GM12878 (cell line): ENCODE measurements around the gene CNKSR1. TPM values are rescaled to one million over a fixed set of nuclear protein-coding genes. Genes with fewer than 3 reads are reported as not detected.

Experiments
- ATAC-seq: fragments of 200-7000 bp; cut with Tn5 transposase; 3 replicates; pipeline ENCODE4 v1.9.1; 2020; ENCODE audit warnings: mild to moderate bottlenecking, moderate library complexity
- BruUV-seq: library from RNA; stranded (reverse); fragments of 400-500 nt; replicated peaks from 2 replicates; lab custom pipeline; 2021; lab: Mats Ljungman, UMichigan
- CTCF ChIA-PET: fragments of 300-600 bp; sonication (Branson Sonifier 250); formaldehyde crosslinking; extraction: SDS; loops from one replicate; lab custom pipeline; 2021; ENCODE audit warnings: inconsistent platforms; lab: Yijun Ruan, JAX
- POLR2A ChIA-PET: fragments of 350-600 bp; formaldehyde crosslinking; extraction: SDS; loops from one replicate; lab custom pipeline; 2021; ENCODE audit warnings: inconsistent platforms; lab: Charles Lee
- RAD21 ChIA-PET: fragments of 300-600 bp; sonication (Branson Sonifier 250); formaldehyde crosslinking; loops from one replicate; lab custom pipeline; 2023; ENCODE audit warnings: antibody characterized with exemption; ENCODE audit not compliant: unreplicated experiment; lab: Charles Lee
- SMC1A ChIA-PET: fragments of 300-600 bp; sonication (Branson Sonifier 250); formaldehyde crosslinking; loops from one replicate; lab custom pipeline; 2023; ENCODE audit not compliant: unreplicated experiment, uncharacterized antibody; lab: Charles Lee
- DNase-seq: peaks from one replicate; pipeline ENCODE4 v3.0.0-alpha.2; 2011; ENCODE audit warnings: low read depth, low spot score
- FAIRE-seq: peaks from 3 replicates; lab custom pipeline; 2011; peaks lifted over from hg19 to GRCh38; lab: Jason Lieb, UNC
- H2AFZ ChIP-seq: 2 replicates; pipeline ENCODE4 v1.6.0; 2011; ENCODE audit warnings: low read depth, low read length, control low read depth; ENCODE audit not compliant: control insufficient read depth
- H3K27ac ChIP-seq: 2 replicates; pipeline ENCODE4 v1.5.1; 2011; ENCODE audit warnings: control low read depth; ENCODE audit not compliant: control insufficient read depth, insufficient read depth
- H3K27me3 ChIP-seq, 2 experiments: replicated peaks in 1 of 2; 2 replicates each; pipeline versions ENCODE4 v1.6.0 to v1.6.1; 2011; ENCODE audit warnings: low read length in 1 of 2; ENCODE audit not compliant: control insufficient read depth in 2 of 2, insufficient read depth in 2 of 2
- H3K36me3 ChIP-seq, 2 experiments: 2 replicates each; pipeline ENCODE4 v1.5.1; 2011; ENCODE audit warnings: low read length in 1 of 2; ENCODE audit not compliant: control insufficient read depth in 2 of 2, insufficient read depth in 2 of 2
- H3K4me1 ChIP-seq: 2 replicates; pipeline ENCODE4 v1.6.1; 2011; ENCODE audit warnings: mild to moderate bottlenecking, low read length, moderate library complexity, mixed read lengths; ENCODE audit not compliant: control insufficient read depth, insufficient read depth
- H3K4me2 ChIP-seq: 2 replicates; pipeline ENCODE4 v1.6.0; 2011; ENCODE audit warnings: control low read depth; ENCODE audit not compliant: control insufficient read depth, insufficient read depth
- H3K4me3 ChIP-seq: fragments of 200-600 bp; sonication (generic); 2 replicates; pipeline ENCODE4 v1.5.1; 2016
- H3K79me2 ChIP-seq: 2 replicates; pipeline ENCODE4 v1.6.0; 2011; ENCODE audit warnings: low read length; ENCODE audit not compliant: control insufficient read depth, insufficient read depth
- H3K9ac ChIP-seq: 2 replicates; pipeline ENCODE4 v1.8.0; 2011; ENCODE audit warnings: low read length, control low read depth, mixed read lengths; ENCODE audit not compliant: control insufficient read depth, insufficient read depth
- H3K9me3 ChIP-seq: replicated peaks from 3 replicates; pipeline ENCODE4 v1.5.1; 2011; ENCODE audit warnings: mild to moderate bottlenecking, low read length; ENCODE audit not compliant: control insufficient read depth, insufficient read depth
- H4K20me1 ChIP-seq: 2 replicates; pipeline ENCODE4 v1.6.0; 2011; ENCODE audit not compliant: control insufficient read depth, insufficient read depth
- BMI1 ChIP-seq: fragments of 450-650 bp; IDR thresholded peaks from 2 replicates; pipeline ENCODE4 v1.6.1; 2016; ENCODE audit warnings: mild to moderate bottlenecking, moderate library complexity, borderline replicate concordance
- CHD1 ChIP-seq: IDR thresholded peaks from 2 replicates; pipeline ENCODE4 v1.6.1; 2012; ENCODE audit warnings: low read depth, low read length, improper control_type of control experiment
- ETV6 ChIP-seq, 2 experiments: fragments of 450-650 bp in 1 of 2; IDR thresholded peaks in 1 of 2; conservative IDR thresholded peaks in 1 of 2; 2 replicates each; pipeline ENCODE4 v1.6.1; 2014; ENCODE audit warnings: antibody characterized with exemption in 1 of 2, borderline replicate concordance in 1 of 2, low read depth in 1 of 2, mild to moderate bottlenecking in 1 of 2, moderate library complexity in 1 of 2
- FOXK2 ChIP-seq: fragments of 450-650 bp; IDR thresholded peaks from 2 replicates; pipeline ENCODE4 v1.6.1; 2017; ENCODE audit warnings: mild to moderate bottlenecking, moderate library complexity
- HDGF ChIP-seq: fragments of 450-650 bp; IDR thresholded peaks from 2 replicates; pipeline ENCODE4 v1.6.1; 2016; ENCODE audit warnings: antibody characterized with exemption
- PAX8 ChIP-seq: fragments of 450-650 bp; IDR thresholded peaks from 2 replicates; pipeline ENCODE4 v1.6.1; 2017; ENCODE audit warnings: mild to moderate bottlenecking, moderate library complexity
- PBX3 ChIP-seq: IDR thresholded peaks from 2 replicates; pipeline ENCODE4 v1.6.1; 2011; ENCODE audit warnings: mild to moderate bottlenecking, low read depth, low read length, moderate library complexity; ENCODE audit not compliant: insufficient replicate concordance
- POLR2AphosphoS2 ChIP-seq: IDR thresholded peaks from 2 replicates; pipeline ENCODE4 v1.6.1; 2011; ENCODE audit warnings: low read depth, mild to moderate bottlenecking, low read length, improper control_type of control experiment, moderate library complexity
- RAD21 ChIP-seq: IDR thresholded peaks from 2 replicates; pipeline ENCODE4 v1.6.1; 2011; ENCODE audit warnings: mild to moderate bottlenecking, low read depth, low read length, moderate library complexity; ENCODE audit not compliant: insufficient read depth
- SIN3A ChIP-seq: IDR thresholded peaks from 2 replicates; pipeline ENCODE4 v1.6.1; 2012; ENCODE audit warnings: low read depth, low read length, improper control_type of control experiment
- SMC3 ChIP-seq: IDR thresholded peaks from 2 replicates; pipeline ENCODE4 v1.6.1; 2011; ENCODE audit warnings: low read length, improper control_type of control experiment, borderline replicate concordance
- SPI1 ChIP-seq: IDR thresholded peaks from 2 replicates; pipeline ENCODE4 v1.6.1; 2011; ENCODE audit warnings: low read depth, mild to moderate bottlenecking, low read length, moderate library complexity, borderline replicate concordance; ENCODE audit not compliant: insufficient read depth
- SREBF2 ChIP-seq: IDR thresholded peaks from 2 replicates; pipeline ENCODE4 v1.6.1; 2012; ENCODE audit warnings: mild to moderate bottlenecking, low read length
- TCF12 ChIP-seq: IDR thresholded peaks from 2 replicates; pipeline ENCODE4 v1.6.1; 2011; ENCODE audit warnings: low read depth, mild to moderate bottlenecking, low read length
- TCF3 ChIP-seq: IDR thresholded peaks from 2 replicates; pipeline ENCODE4 v1.6.1; 2012; ENCODE audit warnings: low read depth, mild to moderate bottlenecking, low read length, borderline replicate concordance; ENCODE audit not compliant: insufficient read depth
- ZNF274 ChIP-seq: IDR thresholded peaks from one replicate; pipeline ENCODE4 v1.8.0; 2011; ENCODE audit not compliant: insufficient read length, insufficient read depth
- ZNF622 ChIP-seq: fragments of 450-650 bp; IDR thresholded peaks from 2 replicates; pipeline ENCODE4 v1.6.1; 2017; ENCODE audit warnings: mild to moderate bottlenecking, inconsistent platforms
- WGBS: methylation state at CpG from one replicate; pipeline ENCODE4 v1.1.6; 2016; ENCODE audit warnings: low lambda C conversion rate; ENCODE audit not compliant: insufficient replicate concordance, insufficient coverage; ENCODE audit errors: missing lambda C conversion rate; 5-methylcytosine and 5-hydroxymethylcytosine counted together
- in situ Hi-C: fragments of 300-500 bp; cut with MboI; formaldehyde crosslinking; loops from 9 replicates; pipeline ENCODE4 v1.14.3; 2018; ENCODE audit warnings: mixed read lengths
- intact Hi-C: fragments of 100-400 bp; cut with micrococcal nuclease; formaldehyde crosslinking; loops from one replicate; pipeline ENCODE4 v1.14.2; 2022; ENCODE audit not compliant: unreplicated experiment
- polyA plus RNA-seq, 11 experiments: library from polyadenylated mRNA; depleted of rRNA in 4 of 11; unstranded in 6 of 11; stranded (reverse) in 5 of 11; fragments of >200 nt; fragmentation: Nextera tagmentation in 4 of 11; fragmentation: Illumina TruSeq in 1 of 11; extraction: Ambion mirVana in 4 of 11; extraction: Trizol in 1 of 11; gene quantifications; 1 replicate in 1 of 11; 2 replicates in 10 of 11; pipeline versions ENCODE4 v1.2.1 to v1.2.3, GENCODE V29; 2011 to 2016; ENCODE audit warnings: inconsistent platforms in 2 of 11, missing spikeins in 2 of 11, low read depth in 1 of 11
- total RNA-seq, 4 experiments: library from RNA; depleted of rRNA in 3 of 4; stranded (reverse); fragments of >200 nt in 3 of 4; fragmentation: Illumina TruSeq in 1 of 4; extraction: Trizol in 1 of 4; gene quantifications; 2 replicates each; pipeline versions ENCODE4 v1.2.1 to v1.2.3, GENCODE V29; 2013 to 2021
- TF ChIP-seq, protein P1 (sequence below): fragments of 450-650 bp; IDR thresholded peaks from 2 replicates; pipeline ENCODE4 v1.6.1; 2018; ENCODE audit warnings: borderline replicate concordance, mild to moderate bottlenecking; ENCODE audit not compliant: partially characterized antibody
- TF ChIP-seq, protein P2 (sequence below): IDR thresholded peaks from 2 replicates; pipeline ENCODE4 v1.6.1; 2012; ENCODE audit warnings: low read length, inconsistent platforms

The CNKSR1 gene
- total and polyA plus RNA-seq, 10 of the 15 experiments (the other 5 are each of a cell fraction or from before 2014, with no cell fraction given) = 0.06 to 1.2 (median 0.86) TPM

DNA sequence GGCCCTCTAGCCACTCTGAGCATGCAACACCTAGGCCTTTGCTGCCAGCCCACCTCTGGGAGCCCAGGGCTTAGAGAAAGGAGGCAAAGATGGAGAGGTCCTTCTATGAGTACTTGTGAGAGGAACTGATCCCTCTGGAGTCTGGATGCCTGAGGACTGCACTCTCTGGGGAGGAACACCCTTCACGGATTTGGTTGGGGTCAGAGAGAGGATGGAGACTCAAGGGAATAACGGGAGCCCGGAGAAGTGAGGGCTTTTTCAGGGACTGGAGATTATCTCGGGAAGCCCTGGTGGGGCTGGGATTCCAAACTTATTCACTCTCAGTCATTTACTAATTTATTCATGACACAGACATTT is 8.1 kb upstream of the CNKSR1 start:
- H3K27ac ChIP-seq = no peak overlapping the region

More for the DNA sequence above, 8.1 kb upstream of the CNKSR1 start:
- DNase-seq (no peak), ATAC-seq (no peak)
- in situ Hi-C loops = no loop called here
- Histone ChIP-seq H3K4me1 (peaks cover 12% of the 10 kb centered on the region), H2AFZ (no peak overlapping the region), H3K79me2 (peaks cover 12% of the 10 kb centered on the region), H3K9ac (no peak overlapping the region), H3K36me3 (no peaks in the 10 kb centered on the region; a peak in 1 of 4 replicates)
- RAD21 ChIA-PET = interaction anchor here (0.6 to 2.8 kb wide), 14 partner anchors 13 to 273 kb away, joined by 3 to 44 read pairs (median 3); partner anchors contain the start of genes CEP85, DHDDS and SH3BGRL3
- no TSS peak for BruUV-seq
- WGBS = 60% methylated on average over 4 of the region's 4 CpGs
- POLR2A ChIA-PET = interaction anchor here (1.3 to 2.0 kb wide), 2 partner anchors 62 to 65 kb away, joined by 4 to 11 read pairs; partner anchors contain the start of gene CEP85
- SMC1A ChIA-PET = interaction anchor here (1.2 to 1.7 kb wide), 3 partner anchors 58 to 153 kb away, joined by 5 to 23 read pairs (median 8); partner anchors contain the start of gene CEP85
- CTCF ChIA-PET = interaction anchor here (0.6 to 5.8 kb wide), 29 partner anchors 10 to 301 kb away, joined by 3 to 110 read pairs (median 4); partner anchors contain the start of genes CD52, CEP85, DHDDS and SH3BGRL3
- no peak for TF ChIP-seq HDGF
- no peak for TF ChIP-seq SREBF2
- TF ChIP-seq SPI1 = no peak
- no peak for TF ChIP-seq CHD1
- no peak for TF ChIP-seq TCF3
- TF ChIP-seq, protein P1, sequence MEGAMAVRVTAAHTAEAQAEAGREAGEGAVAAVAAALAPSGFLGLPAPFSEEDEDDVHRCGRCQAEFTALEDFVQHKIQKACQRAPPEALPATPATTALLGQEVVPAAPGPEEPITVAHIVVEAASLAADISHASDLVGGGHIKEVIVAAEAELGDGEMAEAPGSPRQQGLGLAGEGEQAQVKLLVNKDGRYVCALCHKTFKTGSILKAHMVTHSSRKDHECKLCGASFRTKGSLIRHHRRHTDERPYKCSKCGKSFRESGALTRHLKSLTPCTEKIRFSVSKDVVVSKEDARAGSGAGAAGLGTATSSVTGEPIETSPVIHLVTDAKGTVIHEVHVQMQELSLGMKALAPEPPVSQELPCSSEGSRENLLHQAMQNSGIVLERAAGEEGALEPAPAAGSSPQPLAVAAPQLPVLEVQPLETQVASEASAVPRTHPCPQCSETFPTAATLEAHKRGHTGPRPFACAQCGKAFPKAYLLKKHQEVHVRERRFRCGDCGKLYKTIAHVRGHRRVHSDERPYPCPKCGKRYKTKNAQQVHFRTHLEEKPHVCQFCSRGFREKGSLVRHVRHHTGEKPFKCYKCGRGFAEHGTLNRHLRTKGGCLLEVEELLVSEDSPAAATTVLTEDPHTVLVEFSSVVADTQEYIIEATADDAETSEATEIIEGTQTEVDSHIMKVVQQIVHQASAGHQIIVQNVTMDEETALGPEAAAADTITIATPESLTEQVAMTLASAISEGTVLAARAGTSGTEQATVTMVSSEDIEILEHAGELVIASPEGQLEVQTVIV = no peak
- no peak for TF ChIP-seq SMC3
- no peak for TF ChIP-seq FOXK2
- no peak for TF ChIP-seq POLR2AphosphoS2
- no peak for TF ChIP-seq ZNF274
- no peak for TF ChIP-seq RAD21
- TF ChIP-seq ETV6 (conservative IDR thresholded peaks at IDR 0.05 in 1 of 2, IDR thresholded peaks at IDR 0.05 in 1 of 2; ENCODE audit: borderline replicate concordance in 1 of 2, low read depth in 1 of 2) = no peak
- no peak for TF ChIP-seq PAX8
- no peak for TF ChIP-seq ZNF622
- TF ChIP-seq, protein P2, sequence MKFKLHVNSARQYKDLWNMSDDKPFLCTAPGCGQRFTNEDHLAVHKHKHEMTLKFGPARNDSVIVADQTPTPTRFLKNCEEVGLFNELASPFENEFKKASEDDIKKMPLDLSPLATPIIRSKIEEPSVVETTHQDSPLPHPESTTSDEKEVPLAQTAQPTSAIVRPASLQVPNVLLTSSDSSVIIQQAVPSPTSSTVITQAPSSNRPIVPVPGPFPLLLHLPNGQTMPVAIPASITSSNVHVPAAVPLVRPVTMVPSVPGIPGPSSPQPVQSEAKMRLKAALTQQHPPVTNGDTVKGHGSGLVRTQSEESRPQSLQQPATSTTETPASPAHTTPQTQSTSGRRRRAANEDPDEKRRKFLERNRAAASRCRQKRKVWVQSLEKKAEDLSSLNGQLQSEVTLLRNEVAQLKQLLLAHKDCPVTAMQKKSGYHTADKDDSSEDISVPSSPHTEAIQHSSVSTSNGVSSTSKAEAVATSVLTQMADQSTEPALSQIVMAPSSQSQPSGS = no peak
- TF ChIP-seq TCF12 = no peak
- TF ChIP-seq SIN3A = no peak
- TF ChIP-seq PBX3 = no peak
- no peak for TF ChIP-seq BMI1
- TF ChIP-seq, all 136 proteins: peak for 0
- Histone ChIP-seq H3K4me2 (peak overlapping the region; percentile 34; the same call in 1 of the 2 replicates), H4K20me1 (no peaks in the 10 kb centered on the region), H3K27me3 (no peaks in the 10 kb centered on the region), H3K9me3 (no peaks in the 10 kb centered on the region), H3K4me3 (no peak overlapping the region)
- FAIRE-seq = no peak
- intact Hi-C loops = loop anchor here (1.0 to 10.0 kb wide), 3 partner anchors 65 to 226 kb away; partner anchors contain the start of gene CEP85
